K562 (cell line): Measurements from ENCODE around the gene KCNK2. TPM values are rescaled to one million over a fixed set of nuclear protein-coding genes. Genes with fewer than 3 reads are reported as not detected.

Experiments
- ATAC-seq: fragments of 200-7000 bp; cut with Tn5 transposase; 3 replicates; pipeline ENCODE4 v1.9.1; 2020; ENCODE audit warnings: moderate library complexity
- BruUV-seq: library from RNA; stranded (reverse); fragments of 400-500 nt; replicated peaks from 2 replicates; lab custom pipeline; 2021; lab: Mats Ljungman, UMichigan
- CTCF ChIA-PET: fragments of 300-600 bp; formaldehyde crosslinking; extraction: SDS; loops from one replicate; lab custom pipeline; 2021; ENCODE audit warnings: low intra/inter-chr PET ratio; lab: Yijun Ruan, JAX
- POLR2A ChIA-PET: fragments of 300-600, 350-650 bp; sonication (Branson Sonifier 250); formaldehyde crosslinking; extraction: SDS; loops from one replicate; lab custom pipeline; 2021; ENCODE audit warnings: antibody characterized with exemption, inconsistent platforms; lab: Yijun Ruan, JAX
- DNase-seq, 4 experiments: peaks; one replicate each; pipeline versions ENCODE4 v3.0.0 to v3.0.0-alpha.2; 2011 to 2018; ENCODE audit warnings: low spot score in 3 of 4, mixed read lengths in 3 of 4; ENCODE audit errors: extremely low read depth in 1 of 4
- FAIRE-seq: peaks from 2 replicates; lab custom pipeline; 2011; peaks lifted over from hg19 to GRCh38; lab: Jason Lieb, UNC
- H2AFZ ChIP-seq: 2 replicates; pipeline ENCODE4 v1.6.0; 2011; ENCODE audit warnings: low read depth, low read length, control low read depth, inconsistent platforms
- H3K27ac ChIP-seq: fragments of 200-600 bp; 3 replicates; pipeline ENCODE4 v1.8.0; 2011; ENCODE audit warnings: low read depth, mild to moderate bottlenecking, control low read depth, inconsistent platforms, low read length, moderate library complexity, mixed read lengths; ENCODE audit errors: extremely low read depth
- H3K27me3 ChIP-seq, 2 experiments: fragments of 300-600 bp in 1 of 2; 2 replicates in 1 of 2; 3 replicates in 1 of 2; pipeline versions ENCODE4 v1.6.0 to v1.8.0; 2011; ENCODE audit warnings: inconsistent platforms in 2 of 2, low read length in 2 of 2, mild to moderate bottlenecking in 1 of 2, mixed read lengths in 1 of 2, moderate library complexity in 1 of 2; ENCODE audit not compliant: control insufficient read depth in 2 of 2, insufficient read depth in 2 of 2
- H3K36me3 ChIP-seq: fragments of 300-600 bp; 3 replicates; pipeline ENCODE4 v1.8.0; 2011; ENCODE audit warnings: mild to moderate bottlenecking, low read length, inconsistent platforms; ENCODE audit not compliant: control insufficient read depth, insufficient read depth
- H3K4me1 ChIP-seq, 2 experiments: fragments of 200-600 bp in 1 of 2; replicated peaks in 1 of 2; 2 replicates in 1 of 2; 3 replicates in 1 of 2; pipeline versions ENCODE4 v1.5.1 to v1.8.0; 2011; ENCODE audit warnings: inconsistent platforms in 2 of 2, low read length in 2 of 2, mild to moderate bottlenecking in 1 of 2, mixed read lengths in 1 of 2, moderate library complexity in 1 of 2; ENCODE audit not compliant: control insufficient read depth in 2 of 2, insufficient read depth in 2 of 2
- H3K4me2 ChIP-seq: 2 replicates; pipeline ENCODE4 v1.6.1; 2011; ENCODE audit warnings: low read length, control low read depth, inconsistent platforms, mixed read lengths; ENCODE audit not compliant: insufficient read depth
- H3K4me3 ChIP-seq: fragments of 200-600 bp; sonication (generic), shearing (Covaris generic); 2 replicates; pipeline ENCODE4 v1.5.1; 2016; ENCODE audit warnings: control low read depth, inconsistent platforms
- H3K79me2 ChIP-seq: fragments of 200-600 bp; 3 replicates; pipeline ENCODE4 v1.8.0; 2011; ENCODE audit warnings: low read length, inconsistent platforms; ENCODE audit not compliant: control insufficient read depth, insufficient read depth
- H3K9ac ChIP-seq, 2 experiments: 2 replicates each; pipeline versions ENCODE4 v1.6.0 to v1.6.1; 2011; ENCODE audit warnings: low read depth in 2 of 2, low read length in 2 of 2, control low read depth in 1 of 2, inconsistent platforms in 1 of 2, mild to moderate bottlenecking in 1 of 2, mixed read lengths in 1 of 2; ENCODE audit not compliant: insufficient read depth in 1 of 2
- H3K9me1 ChIP-seq: one replicate; pipeline ENCODE4 v1.6.0; 2011; ENCODE audit warnings: inconsistent platforms, mild to moderate bottlenecking, low read length, moderate library complexity; ENCODE audit not compliant: control insufficient read depth, insufficient read depth
- H3K9me3 ChIP-seq: replicated peaks from 2 replicates; pipeline ENCODE4 v1.5.1; 2011; ENCODE audit warnings: low read depth, low read length, inconsistent platforms; ENCODE audit not compliant: control insufficient read depth, insufficient read depth
- H4K20me1 ChIP-seq: replicated peaks from 2 replicates; pipeline ENCODE4 v1.6.1; 2011; ENCODE audit warnings: low read length, inconsistent platforms, mixed read lengths; ENCODE audit not compliant: control insufficient read depth, insufficient read depth
- DDX20 ChIP-seq: fragments of 450-650 bp; IDR thresholded peaks from 2 replicates; pipeline ENCODE4 v1.6.1; 2016; ENCODE audit warnings: missing genetic modification characterization, low read depth, mild to moderate bottlenecking, missing compliant biosample characterization, moderate library complexity
- LARP7 ChIP-seq: fragments of 450-650 bp; IDR thresholded peaks from 2 replicates; pipeline ENCODE4 v1.6.1; 2016
- POLR3G ChIP-seq: IDR thresholded peaks from 2 replicates; pipeline ENCODE4 v1.6.1; 2011; ENCODE audit not compliant: insufficient read length, insufficient replicate concordance; ENCODE audit errors: extremely low read depth
- WGBS: fragments of 100-300 bp; shearing (Covaris generic); methylation state at CpG from one replicate; pipeline ENCODE4 v1.1.6; 2016; ENCODE audit warnings: low coverage, mixed read lengths; ENCODE audit not compliant: insufficient coverage; ENCODE audit errors: missing lambda C conversion rate; 5-methylcytosine and 5-hydroxymethylcytosine counted together
- in situ Hi-C: fragments of 300-500 bp; cut with MboI; formaldehyde crosslinking; loops from 4 replicates; pipeline ENCODE4 v1.15.0; 2018; ENCODE audit warnings: inconsistent platforms, mixed read lengths
- intact Hi-C: fragments of 100-400 bp; cut with micrococcal nuclease; formaldehyde crosslinking; loops from 2 replicates; pipeline ENCODE4 v1.14.2; 2022
- polyA plus RNA-seq, 8 experiments: library from polyadenylated mRNA; depleted of rRNA in 4 of 8; stranded (reverse) in 5 of 8; unstranded in 3 of 8; fragments of >200 nt; fragmentation: Nextera tagmentation in 2 of 8; fragmentation: Illumina TruSeq in 1 of 8; extraction: Ambion mirVana in 2 of 8; extraction: Trizol in 1 of 8; gene quantifications; 2 replicates each; pipeline versions ENCODE4 v1.2.1 to v1.2.3, GENCODE V29; 2011 to 2014; ENCODE audit warnings: inconsistent platforms in 1 of 8, missing spikeins in 1 of 8
- total RNA-seq, 7 experiments: library from RNA; depleted of rRNA in 6 of 7; stranded (reverse); fragments of >200 nt in 6 of 7; fragmentation: Illumina TruSeq in 2 of 7; extraction: Trizol in 2 of 7; gene quantifications; 2 replicates each; pipeline versions ENCODE4 v1.2.1 to v1.2.3, GENCODE V29; 2011 to 2021; ENCODE audit warnings: low replicate concordance in 1 of 7
- TF ChIP-seq, protein P1 (sequence below): sonication (generic); formaldehyde crosslinking; IDR thresholded peaks from 2 replicates; pipeline ENCODE4 v1.8.0; 2023; ENCODE audit warnings: mild to moderate bottlenecking, missing genetic modification reagents
- TF ChIP-seq, protein P2 (sequence below): sonication (generic); formaldehyde crosslinking; IDR thresholded peaks from 2 replicates; pipeline ENCODE4 v1.8.0; 2022; ENCODE audit warnings: missing genetic modification reagents, mild to moderate bottlenecking, borderline replicate concordance

Gene KCNK2
- total and polyA plus RNA-seq, 9 of the 15 experiments (the other 6 are each of a cell fraction or from before 2014, with no cell fraction given): 0.04 to 0.13 (median 0.05) TPM; not detected in 3

DNA sequence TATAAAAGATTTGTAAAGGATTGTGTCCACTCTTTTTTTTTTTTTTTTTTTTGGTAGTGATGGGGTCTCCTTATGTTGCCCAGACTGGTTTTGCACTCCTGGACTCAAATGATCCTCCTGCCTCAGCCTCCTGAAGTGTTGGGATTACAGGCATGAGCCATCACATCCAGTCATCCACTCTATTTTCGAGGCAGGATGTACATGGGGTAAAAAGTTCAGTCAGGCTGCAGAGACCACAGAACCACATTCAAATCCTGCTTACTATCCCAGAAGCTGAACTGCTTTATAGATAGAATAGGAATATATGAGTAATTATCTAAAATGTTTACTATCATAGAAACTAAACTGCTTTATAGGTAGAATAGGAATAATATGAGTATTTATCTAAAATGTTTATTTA is 26.0 kb upstream of the KCNK2 start:
- intact Hi-C loops: no loop called here
- POLR2A ChIA-PET: interaction anchor here (0.5 kb wide), 1 partner anchor 233 kb away, joined by 3 read pairs; no protein-coding TSS in a partner anchor
- Histone ChIP-seq H3K27me3 (no peaks in the 10 kb centered on the region), H3K4me1 (no peaks in the 10 kb centered on the region), H3K79me2 (no peaks in the 10 kb centered on the region), H3K4me2 (no peak overlapping the region), H3K9ac (no peak overlapping the region)
- WGBS: 0% methylated on average over 1 of the region's 1 CpG
- no peak for DNase-seq
- ATAC-seq: no peak
- no peak for FAIRE-seq
- CTCF ChIA-PET: no interaction called here
- TF ChIP-seq, protein P1, sequence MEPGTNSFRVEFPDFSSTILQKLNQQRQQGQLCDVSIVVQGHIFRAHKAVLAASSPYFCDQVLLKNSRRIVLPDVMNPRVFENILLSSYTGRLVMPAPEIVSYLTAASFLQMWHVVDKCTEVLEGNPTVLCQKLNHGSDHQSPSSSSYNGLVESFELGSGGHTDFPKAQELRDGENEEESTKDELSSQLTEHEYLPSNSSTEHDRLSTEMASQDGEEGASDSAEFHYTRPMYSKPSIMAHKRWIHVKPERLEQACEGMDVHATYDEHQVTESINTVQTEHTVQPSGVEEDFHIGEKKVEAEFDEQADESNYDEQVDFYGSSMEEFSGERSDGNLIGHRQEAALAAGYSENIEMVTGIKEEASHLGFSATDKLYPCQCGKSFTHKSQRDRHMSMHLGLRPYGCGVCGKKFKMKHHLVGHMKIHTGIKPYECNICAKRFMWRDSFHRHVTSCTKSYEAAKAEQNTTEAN (CRISPR knock-in tag): no peak
- TF ChIP-seq, protein P2, sequence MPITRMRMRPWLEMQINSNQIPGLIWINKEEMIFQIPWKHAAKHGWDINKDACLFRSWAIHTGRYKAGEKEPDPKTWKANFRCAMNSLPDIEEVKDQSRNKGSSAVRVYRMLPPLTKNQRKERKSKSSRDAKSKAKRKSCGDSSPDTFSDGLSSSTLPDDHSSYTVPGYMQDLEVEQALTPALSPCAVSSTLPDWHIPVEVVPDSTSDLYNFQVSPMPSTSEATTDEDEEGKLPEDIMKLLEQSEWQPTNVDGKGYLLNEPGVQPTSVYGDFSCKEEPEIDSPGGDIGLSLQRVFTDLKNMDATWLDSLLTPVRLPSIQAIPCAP (CRISPR knock-in tag): no peak
- TF ChIP-seq, all 486 proteins: peak for 0
- Histone ChIP-seq H4K20me1 (no peaks in the 10 kb centered on the region), H3K27ac (no peak overlapping the region), H3K36me3 (no peaks in the 10 kb centered on the region), H2AFZ (no peak overlapping the region), H3K4me3 (no peak overlapping the region), H3K9me1 (no peaks in the 10 kb centered on the region), H3K9me3 (no peaks in the 10 kb centered on the region)
- no TSS peak for BruUV-seq
- in situ Hi-C loops: no loop called here

DNA sequence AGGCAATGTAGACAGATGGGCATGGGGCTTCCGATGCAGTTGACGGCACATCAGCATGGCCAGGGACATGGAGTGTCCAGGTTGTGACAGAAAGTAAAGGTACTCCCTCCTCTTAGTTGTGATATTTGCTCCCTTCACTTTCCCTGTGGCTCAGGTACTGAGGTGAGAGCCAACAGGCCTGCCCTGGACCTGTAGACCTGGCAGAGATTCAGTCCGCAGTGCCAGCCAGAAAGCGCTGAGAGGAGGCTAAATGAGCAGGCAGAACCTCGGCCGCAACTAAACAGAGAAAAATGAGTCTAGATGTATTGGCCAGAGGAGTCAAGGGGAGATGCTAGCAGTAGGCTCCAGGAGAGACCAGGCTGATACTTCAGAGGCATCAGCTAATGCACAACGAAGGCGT is 22.6 kb upstream of the KCNK2 start:
- Histone ChIP-seq H3K79me2 (no peaks in the 10 kb centered on the region), H3K27ac (no peak overlapping the region), H3K36me3 (no peaks in the 10 kb centered on the region), H3K9ac (no peak overlapping the region), H2AFZ (no peak overlapping the region), H4K20me1 (no peaks in the 10 kb centered on the region), H3K9me3 (0 out of 2 replicates have a peak, but pooled peaks cover 2% of the 10 kb centered on the region), H3K4me3 (no peak overlapping the region), H3K27me3 (no peaks in the 10 kb centered on the region), H3K4me2 (no peak overlapping the region), H3K4me1 (no peaks in the 10 kb centered on the region), H3K9me1 (no peaks in the 10 kb centered on the region)
- no peak for TF ChIP-seq LARP7
- no peak for TF ChIP-seq DDX20 (tag)
- TF ChIP-seq POLR3G: no peak
- no TSS peak for BruUV-seq
- POLR2A ChIA-PET: no interaction called here
- intact Hi-C loops: no loop called here
- FAIRE-seq (no peak), DNase-seq (no peak), ATAC-seq (no peak)
- CTCF ChIA-PET: no interaction called here
- in situ Hi-C loops: no loop called here
- 4% methylated on average over 8 of the region's 8 CpGs for WGBS
